HepG2 (cell line): Measurements from ENCODE around the gene SIX5. TPM values are rescaled to one million over a fixed set of nuclear protein-coding genes. Genes with fewer than 3 reads are reported as not detected.

Source experiments
- BCL6 ChIP-seq: IDR thresholded peaks from 2 replicates; pipeline ENCODE4 v1.6.1; 2016; ENCODE audit warnings: missing genetic modification reagents, missing compliant biosample characterization
- BRCA1 ChIP-seq: sonication (generic); formaldehyde crosslinking; IDR thresholded peaks from 2 replicates; pipeline ENCODE4 v1.4.0; 2020; ENCODE audit warnings: missing genetic modification reagents
- CREM ChIP-seq, 2 experiments: sonication (generic) in 1 of 2; formaldehyde crosslinking in 1 of 2; IDR thresholded peaks; 2 replicates each; pipeline versions ENCODE4 v1.4.0 to v1.6.1; 2016 to 2020; ENCODE audit warnings: antibody characterized with exemption in 1 of 2, mild to moderate bottlenecking in 1 of 2, missing genetic modification reagents in 1 of 2
- ELF4 ChIP-seq: sonication (generic); formaldehyde crosslinking; IDR thresholded peaks from 2 replicates; pipeline ENCODE4 v1.5.0; 2020; ENCODE audit warnings: missing genetic modification reagents, mild to moderate bottlenecking, moderate library complexity, borderline replicate concordance
- FIP1L1 ChIP-seq: fragments of 200-400 bp; formaldehyde crosslinking; IDR thresholded peaks from 2 replicates; pipeline ENCODE4 v1.6.1; 2018; ENCODE audit warnings: low read depth, mild to moderate bottlenecking, low read length, moderate library complexity, borderline replicate concordance; ENCODE audit not compliant: insufficient read depth
- GATA4 ChIP-seq: sonication (generic); IDR thresholded peaks from 2 replicates; pipeline ENCODE4 v1.6.1; 2016; ENCODE audit warnings: antibody characterized with exemption, low read depth, borderline replicate concordance
- HNRNPL ChIP-seq: fragments of 200-400 bp; formaldehyde crosslinking; IDR thresholded peaks from 2 replicates; pipeline ENCODE4 v1.6.1; 2017; ENCODE audit warnings: mild to moderate bottlenecking, low read depth, low read length
- HOXA3 ChIP-seq: sonication (generic); formaldehyde crosslinking; IDR thresholded peaks from 2 replicates; pipeline ENCODE4 v1.5.0; 2020; ENCODE audit warnings: missing genetic modification reagents
- JUN ChIP-seq: sonication (generic); formaldehyde crosslinking; IDR thresholded peaks from 2 replicates; pipeline ENCODE4 v1.4.0; 2020; ENCODE audit warnings: mild to moderate bottlenecking, missing genetic modification reagents
- MAZ ChIP-seq, 2 experiments: sonication (generic) in 1 of 2; formaldehyde crosslinking in 1 of 2; IDR thresholded peaks; 2 replicates each; pipeline versions ENCODE4 v1.5.0 to v1.6.1; 2012 to 2020; ENCODE audit warnings: low read depth in 2 of 2, mild to moderate bottlenecking in 2 of 2, borderline replicate concordance in 1 of 2, improper control_type of control experiment in 1 of 2, low read length in 1 of 2, missing genetic modification reagents in 1 of 2, moderate library complexity in 1 of 2
- MTF2 ChIP-seq: sonication (generic); formaldehyde crosslinking; IDR thresholded peaks from 2 replicates; pipeline ENCODE4 v1.5.0; 2020; ENCODE audit warnings: missing genetic modification reagents, borderline replicate concordance
- NCOA2 ChIP-seq: sonication (generic); formaldehyde crosslinking; IDR thresholded peaks from 2 replicates; pipeline ENCODE4 v1.8.0; 2022; ENCODE audit warnings: inconsistent platforms
- POLR2AphosphoS2 ChIP-seq: IDR thresholded peaks from 2 replicates; pipeline ENCODE4 v1.6.1; 2011; ENCODE audit warnings: low read depth, low read length, improper control_type of control experiment
- PTBP1 ChIP-seq: fragments of 200-400 bp; formaldehyde crosslinking; IDR thresholded peaks from 2 replicates; pipeline ENCODE4 v1.6.1; 2018; ENCODE audit warnings: low read length, low read depth; ENCODE audit not compliant: poor library complexity, severe bottlenecking
- SOX6 ChIP-seq, 2 experiments: fragments of 450-650 bp in 1 of 2; sonication (generic) in 1 of 2; formaldehyde crosslinking in 1 of 2; IDR thresholded peaks; 2 replicates each; pipeline versions ENCODE4 v1.4.0 to v1.6.1; 2017 to 2020; ENCODE audit warnings: antibody characterized with exemption in 1 of 2, mild to moderate bottlenecking in 1 of 2, missing genetic modification reagents in 1 of 2
- SP1 ChIP-seq, 2 experiments: fragments of 450-650 bp in 1 of 2; sonication (generic) in 1 of 2; formaldehyde crosslinking in 1 of 2; IDR thresholded peaks; 2 replicates each; pipeline versions ENCODE4 v1.4.0 to v1.6.1; 2016 to 2020; ENCODE audit warnings: missing genetic modification reagents in 1 of 2
- SP2 ChIP-seq: sonication (generic); formaldehyde crosslinking; IDR thresholded peaks from 2 replicates; pipeline ENCODE4 v1.5.1; 2020; ENCODE audit warnings: mild to moderate bottlenecking, missing genetic modification reagents
- SP4 ChIP-seq: sonication (generic); formaldehyde crosslinking; IDR thresholded peaks from 2 replicates; pipeline ENCODE4 v1.8.1; 2023; ENCODE audit warnings: mild to moderate bottlenecking, missing genetic modification reagents
- USF2 ChIP-seq, 2 experiments: sonication (generic) in 1 of 2; formaldehyde crosslinking in 1 of 2; IDR thresholded peaks; 2 replicates each; pipeline versions ENCODE4 v1.5.1 to v1.6.1; 2011 to 2020; ENCODE audit warnings: borderline replicate concordance in 1 of 2, low read depth in 1 of 2, low read length in 1 of 2, mild to moderate bottlenecking in 1 of 2, missing genetic modification reagents in 1 of 2, moderate library complexity in 1 of 2
- YY1 ChIP-seq: IDR thresholded peaks from 2 replicates; pipeline ENCODE4 v1.6.1; 2011; ENCODE audit warnings: low read length, low read depth, moderate library complexity, mild to moderate bottlenecking; ENCODE audit not compliant: insufficient read depth, insufficient replicate concordance
- ZFYVE20 ChIP-seq: sonication (generic); formaldehyde crosslinking; IDR thresholded peaks from 2 replicates; pipeline ENCODE4 v1.8.0; 2023; ENCODE audit warnings: low read depth, mild to moderate bottlenecking, moderate library complexity, missing genetic modification reagents, borderline replicate concordance
- ZNF20 ChIP-seq: sonication (generic); formaldehyde crosslinking; IDR thresholded peaks from 2 replicates; pipeline ENCODE4 v1.4.0; 2020; ENCODE audit warnings: mild to moderate bottlenecking, moderate library complexity, missing genetic modification reagents
- ZNF576 ChIP-seq: sonication (generic); formaldehyde crosslinking; IDR thresholded peaks from 2 replicates; pipeline ENCODE4 v1.4.0; 2020; ENCODE audit warnings: mild to moderate bottlenecking, missing genetic modification reagents
- ZNF616 ChIP-seq: sonication (generic); formaldehyde crosslinking; IDR thresholded peaks from 2 replicates; pipeline ENCODE4 v1.5.0; 2020; ENCODE audit warnings: low read depth, mild to moderate bottlenecking, missing genetic modification reagents
- ZNF740 ChIP-seq: sonication (generic); formaldehyde crosslinking; IDR thresholded peaks from 2 replicates; pipeline ENCODE4 v1.4.0; 2020; ENCODE audit warnings: missing genetic modification reagents
- polyA plus RNA-seq, 8 experiments: library from polyadenylated mRNA; depleted of rRNA in 3 of 8; stranded (reverse) in 7 of 8; unstranded in 1 of 8; fragments of >200 nt; fragmentation: Illumina TruSeq in 4 of 8; extraction: Trizol in 4 of 8; gene quantifications; 2 replicates each; pipeline versions ENCODE4 v1.2.1 to v1.2.3, GENCODE V29; 2011 to 2016; ENCODE audit warnings: low read depth in 4 of 8, missing spikeins in 1 of 8, mixed read lengths in 1 of 8; ENCODE audit not compliant: insufficient read depth in 1 of 8
- total RNA-seq, 5 experiments: library from RNA; depleted of rRNA; stranded (reverse); fragments of >200 nt; fragmentation: Illumina TruSeq; extraction: Trizol; gene quantifications; 2 replicates each; pipeline ENCODE4 v1.2.3, GENCODE V29; 2016; ENCODE audit warnings: low read depth in 1 of 5

The SIX5 gene
- total and polyA plus RNA-seq, 2 of the 13 experiments (the other 11 are each of a cell fraction or from before 2014, with no cell fraction given): 7.7 to 10.5 TPM

DNA sequence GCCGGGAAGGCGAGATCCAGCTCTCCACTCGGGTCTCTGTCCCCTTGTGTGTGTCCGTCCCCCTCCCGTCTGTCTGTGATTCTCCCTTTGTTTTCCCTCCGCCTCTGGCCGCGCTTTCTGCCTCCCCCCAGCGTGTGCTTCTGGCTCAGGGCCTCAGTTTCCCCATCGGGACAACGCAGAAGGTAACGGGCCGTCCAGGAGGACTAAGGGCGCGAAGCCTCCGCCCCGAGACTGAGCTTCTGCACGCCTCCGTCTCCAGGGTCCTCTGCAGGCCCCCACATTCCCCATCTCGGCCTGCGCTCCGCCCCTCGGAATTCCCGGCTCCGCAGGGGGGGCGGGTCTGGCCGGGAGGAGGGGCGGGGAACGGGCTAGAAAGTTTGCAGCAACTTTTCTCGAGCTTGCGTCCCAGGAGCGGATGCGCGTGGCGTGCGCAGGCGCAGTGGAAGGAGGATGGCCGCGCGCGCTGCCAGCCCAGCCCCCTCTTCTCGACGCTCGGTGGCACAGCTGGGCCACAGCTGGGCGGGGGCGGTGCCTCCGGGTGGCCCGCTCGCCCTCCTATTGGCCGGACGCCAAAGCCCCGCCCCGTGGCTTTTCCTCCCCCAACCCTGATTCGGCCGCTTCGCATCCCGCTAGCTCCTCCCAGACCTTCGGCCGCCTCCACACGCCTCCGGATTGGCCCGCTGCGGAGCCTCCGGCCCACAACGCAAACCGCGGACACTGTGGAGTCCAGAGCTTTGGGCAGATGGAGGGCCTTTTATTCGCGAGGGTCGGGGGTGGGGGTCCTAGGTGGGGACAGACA, at the start of gene SIX5 (continued):
- TF ChIP-seq POLR2AphosphoS2: peak; percentile 73
- peak; percentile 44 for TF ChIP-seq HNRNPL
- TF ChIP-seq JUN (CRISPR knock-in tag): no peak
- peak; percentile 95 for TF ChIP-seq MAZ (IDR thresholded peaks at IDR 0.05; ENCODE audit: borderline replicate concordance, low read depth, low read length)
- TF ChIP-seq MAZ (CRISPR knock-in tag; IDR thresholded peaks at IDR 0.05; ENCODE audit: low read depth): peak; percentile 93
- peak; percentile 48 for TF ChIP-seq PTBP1
- TF ChIP-seq USF2 (IDR thresholded peaks at IDR 0.05; ENCODE audit: low read depth, low read length): no peak
- 0 out of 2 replicates have a peak, but pooled peaks have one; percentile 7 for TF ChIP-seq USF2 (CRISPR knock-in tag; IDR thresholded peaks at IDR 0.05; ENCODE audit: borderline replicate concordance)
- no peak for TF ChIP-seq ZNF616
- TF ChIP-seq ELF4 (CRISPR knock-in tag): peak; percentile 77; the same call in 1 of the 2 replicates
- no peak for TF ChIP-seq CREM (IDR thresholded peaks at IDR 0.05)
- no peak for TF ChIP-seq CREM (CRISPR knock-in tag; IDR thresholded peaks at IDR 0.05)
- no peak for TF ChIP-seq FIP1L1
- TF ChIP-seq SP1 (IDR thresholded peaks at IDR 0.05): 0 out of 2 replicates have a peak, but pooled peaks have one; percentile 49
- TF ChIP-seq SP1 (CRISPR knock-in tag; IDR thresholded peaks at IDR 0.05): peak; percentile 94
- no peak for TF ChIP-seq ZNF576 (CRISPR knock-in tag)
- peak; percentile 42; the same call in 1 of the 2 replicates for TF ChIP-seq NCOA2
- no peak for TF ChIP-seq SOX6 (IDR thresholded peaks at IDR 0.05)
- peak; percentile 65; the same call in 1 of the 2 replicates for TF ChIP-seq SOX6 (CRISPR knock-in tag; IDR thresholded peaks at IDR 0.05)
- TF ChIP-seq ZNF20: no peak
- peak; percentile 86 for TF ChIP-seq ZNF740 (CRISPR knock-in tag)
- TF ChIP-seq BCL6 (CRISPR knock-in tag): peak; percentile 72
- TF ChIP-seq YY1: peak; percentile 53
- no peak for TF ChIP-seq ZFYVE20 (CRISPR knock-in tag)
- TF ChIP-seq HOXA3 (CRISPR knock-in tag): peak; percentile 87; the same call in 1 of the 2 replicates
- 0 out of 2 replicates have a peak, but pooled peaks have one; percentile 40 for TF ChIP-seq BRCA1 (CRISPR knock-in tag)
- TF ChIP-seq GATA4: peak; percentile 66; the same call in 1 of the 2 replicates
- TF ChIP-seq MTF2 (CRISPR knock-in tag): no peak
- peak; percentile 87 for TF ChIP-seq SP2
- peak; percentile 95 for TF ChIP-seq SP4 (CRISPR knock-in tag)
